Measurements from ENCODE around the gene FOXP1. TPM values are rescaled to one million over a fixed set of nuclear protein-coding genes. Genes with fewer than 3 reads are reported as not detected.

Gene FOXP1
- total and polyA plus RNA-seq, 8 donors: 95.1 to 143 (median 123) TPM

DNA sequence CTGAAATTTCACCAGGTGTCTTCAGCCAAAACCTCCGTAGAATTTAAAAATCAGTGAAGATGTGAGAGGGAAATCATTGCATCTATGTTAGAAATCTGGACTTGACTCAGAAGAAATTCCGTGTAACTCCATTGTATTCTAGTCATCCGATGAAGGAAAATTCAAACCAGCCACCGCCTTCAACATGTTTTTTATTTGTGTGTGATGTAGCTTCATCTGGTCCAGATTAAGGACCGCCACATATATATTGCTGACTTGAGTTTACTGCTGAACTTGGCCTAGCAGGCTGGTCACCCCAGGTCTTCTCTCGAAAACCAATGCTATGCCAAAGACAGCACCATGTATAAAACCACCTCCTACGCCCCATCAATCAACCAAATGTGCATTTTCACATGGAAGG is 120.9 kb downstream of the FOXP1 start:
- no peaks in the 10 kb centered on the region for H3K27me3 ChIP-seq
- H3K36me3 ChIP-seq: no peaks in the 10 kb centered on the region
- DNase-seq (no peak), ATAC-seq (no peak)
- TF ChIP-seq, protein P1, sequence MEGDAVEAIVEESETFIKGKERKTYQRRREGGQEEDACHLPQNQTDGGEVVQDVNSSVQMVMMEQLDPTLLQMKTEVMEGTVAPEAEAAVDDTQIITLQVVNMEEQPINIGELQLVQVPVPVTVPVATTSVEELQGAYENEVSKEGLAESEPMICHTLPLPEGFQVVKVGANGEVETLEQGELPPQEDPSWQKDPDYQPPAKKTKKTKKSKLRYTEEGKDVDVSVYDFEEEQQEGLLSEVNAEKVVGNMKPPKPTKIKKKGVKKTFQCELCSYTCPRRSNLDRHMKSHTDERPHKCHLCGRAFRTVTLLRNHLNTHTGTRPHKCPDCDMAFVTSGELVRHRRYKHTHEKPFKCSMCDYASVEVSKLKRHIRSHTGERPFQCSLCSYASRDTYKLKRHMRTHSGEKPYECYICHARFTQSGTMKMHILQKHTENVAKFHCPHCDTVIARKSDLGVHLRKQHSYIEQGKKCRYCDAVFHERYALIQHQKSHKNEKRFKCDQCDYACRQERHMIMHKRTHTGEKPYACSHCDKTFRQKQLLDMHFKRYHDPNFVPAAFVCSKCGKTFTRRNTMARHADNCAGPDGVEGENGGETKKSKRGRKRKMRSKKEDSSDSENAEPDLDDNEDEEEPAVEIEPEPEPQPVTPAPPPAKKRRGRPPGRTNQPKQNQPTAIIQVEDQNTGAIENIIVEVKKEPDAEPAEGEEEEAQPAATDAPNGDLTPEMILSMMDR (IDR thresholded peaks at IDR 0.05): no peak
- no peak overlapping the region for H3K4me3 ChIP-seq
- H3K4me1 ChIP-seq: peaks cover 0 to 19% of the 10 kb centered on the region in 2 donors
- intact Hi-C loops (cut with DNase I): no loop called here
- H3K27ac ChIP-seq: no peak overlapping the region
- H3K9me3 ChIP-seq: no peaks in the 10 kb centered on the region

DNA sequence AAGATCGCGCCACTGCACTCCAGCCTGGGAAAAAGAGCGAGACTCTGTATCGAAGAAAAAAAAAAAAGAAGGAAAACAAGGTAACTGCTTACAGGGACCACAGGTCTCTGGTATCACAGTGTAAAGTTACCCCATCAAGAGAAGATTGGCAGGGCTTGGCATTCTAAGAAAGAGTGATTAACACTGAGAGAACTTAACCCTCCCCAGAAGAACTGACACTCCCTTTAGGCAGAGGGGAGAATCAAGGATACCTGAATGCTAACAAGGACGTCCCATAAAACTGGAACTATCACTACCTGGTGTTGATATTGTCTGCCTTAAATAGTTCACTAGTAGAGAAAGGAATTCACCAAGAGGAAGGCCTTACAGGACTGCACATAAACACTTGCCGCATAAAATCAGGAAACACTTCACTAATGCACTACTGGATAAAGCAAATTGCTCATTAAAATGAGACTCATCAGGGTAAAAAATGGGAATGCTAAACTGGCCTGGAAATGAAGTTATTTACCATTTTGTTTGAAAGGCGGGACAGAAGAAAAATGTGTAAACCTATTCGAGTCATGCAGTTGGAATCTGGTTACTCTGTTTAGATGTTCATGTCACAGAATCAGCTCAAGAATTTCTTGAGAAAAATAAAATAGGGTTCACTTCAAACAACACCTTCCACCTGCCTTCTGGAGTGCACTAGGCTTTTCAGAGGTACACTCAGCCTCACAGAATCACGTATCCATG is 121.6 kb downstream of the FOXP1 start:
- DNase-seq: no peak
- TF ChIP-seq, protein P1 (IDR thresholded peaks at IDR 0.05): no peak
- Histone ChIP-seq H3K9me3 (no peaks in the 10 kb centered on the region), H3K27ac (no peak overlapping the region), H3K27me3 (no peaks in the 10 kb centered on the region), H3K4me1 (peaks cover 0 to 22% of the 10 kb centered on the region in 2 donors), H3K36me3 (no peaks in the 10 kb centered on the region), H3K4me3 (no peak overlapping the region)
- ATAC-seq: no peak
- intact Hi-C loops (cut with DNase I): no loop called here

DNA sequence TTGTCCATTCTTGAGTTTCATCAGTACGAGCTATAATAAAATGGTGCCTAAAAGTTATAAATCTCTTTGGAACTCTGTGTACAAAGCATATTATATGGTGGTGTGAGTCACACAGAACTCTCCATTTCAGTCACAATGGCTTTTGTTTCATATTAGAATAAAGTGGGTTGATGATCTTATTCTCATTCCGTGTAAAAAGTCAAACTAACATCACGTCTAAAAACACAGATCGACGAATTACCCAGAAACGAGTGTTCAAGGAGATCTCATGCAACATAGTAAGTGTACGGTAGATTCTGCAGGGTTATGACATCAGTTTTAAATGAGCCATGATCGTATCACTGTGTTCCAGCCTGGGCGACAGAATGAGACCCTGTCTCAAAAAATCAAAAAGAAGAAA is 122.4 kb downstream of the FOXP1 start:
- no peak overlapping the region for H3K27ac ChIP-seq
- no peaks in the 10 kb centered on the region for H3K36me3 ChIP-seq
- TF ChIP-seq, protein P1 (IDR thresholded peaks at IDR 0.05): no peak
- DNase-seq (no peak), ATAC-seq (no peak)
- H3K4me3 ChIP-seq: no peak overlapping the region
- H3K9me3 ChIP-seq: no peaks in the 10 kb centered on the region
- H3K27me3 ChIP-seq: no peaks in the 10 kb centered on the region
- intact Hi-C loops (cut with DNase I): no loop called here
- peaks cover 5 to 30% of the 10 kb centered on the region in 2 donors for H3K4me1 ChIP-seq

DNA sequence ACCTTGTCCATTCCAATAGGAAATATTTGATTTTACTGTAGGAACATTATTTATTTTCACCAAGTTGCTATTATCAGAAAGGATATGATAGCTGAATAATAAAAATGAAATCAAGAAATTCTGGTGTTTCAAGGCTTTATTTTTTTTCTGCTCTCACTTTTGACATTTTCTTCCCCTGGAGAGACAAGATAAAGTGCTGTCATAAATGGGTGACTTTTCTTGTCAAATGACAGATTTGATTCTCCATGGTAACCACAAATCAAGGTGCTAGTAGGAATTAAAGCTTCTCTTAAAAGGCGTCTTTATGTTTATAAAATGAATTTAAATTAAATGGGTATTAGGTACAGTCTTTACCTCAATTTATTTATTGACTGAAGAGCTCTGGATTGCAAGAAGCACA is 124.6 kb downstream of the FOXP1 start:
- Histone ChIP-seq H3K9me3 (no peaks in the 10 kb centered on the region), H3K4me1 (peaks cover 5 to 40% of the 10 kb centered on the region in 2 donors), H3K27ac (no peak overlapping the region), H3K36me3 (no peaks in the 10 kb centered on the region), H3K4me3 (no peak overlapping the region), H3K27me3 (no peaks in the 10 kb centered on the region)
- no peak for ATAC-seq
- TF ChIP-seq, protein P1 (IDR thresholded peaks at IDR 0.05): no peak
- intact Hi-C loops (cut with DNase I): no loop called here
- no peak for DNase-seq

DNA sequence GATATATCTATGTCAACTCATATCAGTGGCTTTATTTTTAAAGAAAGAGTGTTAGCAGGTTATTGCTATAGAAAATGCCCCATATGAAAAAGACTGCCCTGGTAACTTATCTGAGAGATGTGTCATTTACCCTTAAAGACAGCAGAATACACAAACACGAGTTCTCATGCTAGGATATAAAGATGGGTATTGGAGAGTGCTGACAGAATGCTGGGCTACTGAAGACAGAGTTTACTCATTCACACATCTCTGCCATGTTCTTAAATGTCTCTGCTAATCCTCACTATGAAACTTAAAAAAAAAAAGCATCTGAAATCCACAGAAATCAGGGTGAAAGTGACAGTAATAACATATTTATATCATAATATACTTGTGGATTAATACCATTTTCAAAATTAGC is 126.7 kb downstream of the FOXP1 start:
- H3K27ac ChIP-seq: no peak overlapping the region
- ATAC-seq (no peak), DNase-seq (no peak)
- H3K9me3 ChIP-seq: no peaks in the 10 kb centered on the region
- peaks cover 5 to 54% of the 10 kb centered on the region in 2 donors for H3K4me1 ChIP-seq
- no peaks in the 10 kb centered on the region for H3K27me3 ChIP-seq
- H3K4me3 ChIP-seq: no peak overlapping the region
- intact Hi-C loops (cut with DNase I): no loop called here
- no peaks in the 10 kb centered on the region for H3K36me3 ChIP-seq
- TF ChIP-seq, protein P1 (IDR thresholded peaks at IDR 0.05): no peak
